ENCODE results near the gene CLEC20A.

The CLEC20A gene

GRCh38 chr1:178496410-178497135 lies at the start of gene CLEC20A:
CLEC20A (minus strand) TSS chr1:178496964; CDS start chr1:178496939, 25 bp downstream.
- DNase-seq: no peak

- DNase-seq: peak; percentile 53
Observed at GRCh38 chr1:178544531-178544930, 47.8 kb upstream of the CLEC20A start.

- DNase-seq: no peak
Observed at GRCh38 chr1:178543290-178543607, 46.5 kb upstream of the CLEC20A start.

- DNase-seq: peak; percentile 92
Observed at GRCh38 chr1:178542554-178543289, 46.0 kb upstream of the CLEC20A start.

GRCh38 chr1:178541829-178542553 lies 45.2 kb upstream of the CLEC20A start:
- no peak for DNase-seq

GRCh38 chr1:178541379-178541778 lies 44.6 kb upstream of the CLEC20A start:
- DNase-seq: no peak

- DNase-seq: peak; percentile 86
Observed at GRCh38 chr1:178540646-178541045, 43.9 kb upstream of the CLEC20A start.

GRCh38 chr1:178540204-178540603 lies 43.4 kb upstream of the CLEC20A start:
- DNase-seq: no peak

GRCh38 chr1:178539291-178539690 lies 42.5 kb upstream of the CLEC20A start:
- DNase-seq: no peak

GRCh38 chr1:178538192-178538916 lies 41.6 kb upstream of the CLEC20A start:
- peak; percentile 86 for DNase-seq

GRCh38 chr1:178537382-178538090 lies 40.8 kb upstream of the CLEC20A start:
- DNase-seq: no peak

- peak; percentile 93 for DNase-seq
Observed at GRCh38 chr1:178536844-178537371, 40.1 kb upstream of the CLEC20A start.

GRCh38 chr1:178536329-178536728 lies 39.6 kb upstream of the CLEC20A start:
- DNase-seq: no peak

GRCh38 chr1:178534137-178534868 lies 37.5 kb upstream of the CLEC20A start:
- DNase-seq: no peak

GRCh38 chr1:178533121-178533946 lies 36.6 kb upstream of the CLEC20A start:
- no peak for DNase-seq

GRCh38 chr1:178532392-178532791 lies 35.6 kb upstream of the CLEC20A start:
- DNase-seq: peak; percentile 72

GRCh38 chr1:178531887-178532286 lies 35.1 kb upstream of the CLEC20A start:
- DNase-seq: no peak

GRCh38 chr1:178530502-178530901 lies 33.7 kb upstream of the CLEC20A start:
- DNase-seq: no peak

GRCh38 chr1:178530037-178530402 lies 33.3 kb upstream of the CLEC20A start:
- DNase-seq: peak; percentile 67

- DNase-seq: no peak
Observed at GRCh38 chr1:178529364-178530036, 32.7 kb upstream of the CLEC20A start.
